Testis (tissue), 2 donors: ENCODE data around the gene PTP4A2.

Experiments used
- CTCF ChIP-seq, 3 experiments: fragments of 450-650 bp in 2 of 3; fragments of 200-600 bp in 1 of 3; sonication (generic) in 1 of 3; IDR thresholded peaks; one replicate each; pipeline ENCODE4 v1.5.1; 2016 to 2019; ENCODE audit warnings: antibody characterized with exemption in 3 of 3, mild to moderate bottlenecking in 2 of 3, moderate library complexity in 1 of 3
- POLR2A ChIP-seq: fragments of 450-650 bp; IDR thresholded peaks from one replicate; pipeline ENCODE4 v1.6.1; 2017; ENCODE audit warnings: antibody characterized with exemption, mild to moderate bottlenecking, moderate library complexity

- TF ChIP-seq POLR2A: no peak
- no peak for TF ChIP-seq CTCF (IDR thresholded peaks at IDR 0.05)
Measured at GRCh38 chr1:31987135-31987619, 49.0 kb upstream of the PTP4A2 start.
